ENCODE data around the gene FIZ1.
"Not testable (repeated sequence)": the region's sequence is repeated elsewhere in the genome, so short reads cannot be mapped to it uniquely, and the experiment has no call there.

The FIZ1 gene

DNA sequence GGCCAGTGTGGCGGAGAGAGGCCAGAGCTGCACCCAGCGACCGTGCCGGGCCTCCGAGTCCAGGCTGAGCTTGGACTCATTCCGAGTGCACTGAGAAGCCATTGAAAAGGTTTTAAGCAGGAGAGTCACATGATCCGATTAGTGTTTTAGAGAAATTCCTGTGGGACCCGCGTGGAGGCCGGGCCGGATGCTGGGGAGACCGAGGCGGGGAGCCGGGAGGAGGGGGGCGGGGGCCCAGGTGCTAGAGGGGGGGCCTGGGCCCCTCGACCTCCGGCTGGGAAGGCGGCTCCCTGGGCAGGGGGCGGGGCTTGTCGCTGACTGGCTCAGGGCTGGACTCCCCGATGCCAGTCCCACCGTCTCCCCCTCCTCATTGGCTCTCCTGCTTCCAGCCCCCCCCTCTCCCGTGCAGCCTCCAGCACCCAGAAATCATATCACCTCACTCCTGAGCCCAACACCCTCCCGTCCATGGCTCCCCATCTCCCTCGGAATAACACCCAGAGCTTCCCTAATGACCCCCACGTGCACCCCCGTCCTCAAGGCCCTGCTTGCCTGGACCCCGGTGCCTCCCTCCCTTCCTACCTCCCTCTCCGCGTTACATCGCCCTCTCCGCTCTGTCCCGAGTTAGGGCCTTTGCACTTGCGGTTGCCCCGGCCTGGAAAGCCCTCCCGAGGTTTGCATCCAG, 13.5 kb downstream of the FIZ1 start (continued):
- TF ChIP-seq, protein P1, sequence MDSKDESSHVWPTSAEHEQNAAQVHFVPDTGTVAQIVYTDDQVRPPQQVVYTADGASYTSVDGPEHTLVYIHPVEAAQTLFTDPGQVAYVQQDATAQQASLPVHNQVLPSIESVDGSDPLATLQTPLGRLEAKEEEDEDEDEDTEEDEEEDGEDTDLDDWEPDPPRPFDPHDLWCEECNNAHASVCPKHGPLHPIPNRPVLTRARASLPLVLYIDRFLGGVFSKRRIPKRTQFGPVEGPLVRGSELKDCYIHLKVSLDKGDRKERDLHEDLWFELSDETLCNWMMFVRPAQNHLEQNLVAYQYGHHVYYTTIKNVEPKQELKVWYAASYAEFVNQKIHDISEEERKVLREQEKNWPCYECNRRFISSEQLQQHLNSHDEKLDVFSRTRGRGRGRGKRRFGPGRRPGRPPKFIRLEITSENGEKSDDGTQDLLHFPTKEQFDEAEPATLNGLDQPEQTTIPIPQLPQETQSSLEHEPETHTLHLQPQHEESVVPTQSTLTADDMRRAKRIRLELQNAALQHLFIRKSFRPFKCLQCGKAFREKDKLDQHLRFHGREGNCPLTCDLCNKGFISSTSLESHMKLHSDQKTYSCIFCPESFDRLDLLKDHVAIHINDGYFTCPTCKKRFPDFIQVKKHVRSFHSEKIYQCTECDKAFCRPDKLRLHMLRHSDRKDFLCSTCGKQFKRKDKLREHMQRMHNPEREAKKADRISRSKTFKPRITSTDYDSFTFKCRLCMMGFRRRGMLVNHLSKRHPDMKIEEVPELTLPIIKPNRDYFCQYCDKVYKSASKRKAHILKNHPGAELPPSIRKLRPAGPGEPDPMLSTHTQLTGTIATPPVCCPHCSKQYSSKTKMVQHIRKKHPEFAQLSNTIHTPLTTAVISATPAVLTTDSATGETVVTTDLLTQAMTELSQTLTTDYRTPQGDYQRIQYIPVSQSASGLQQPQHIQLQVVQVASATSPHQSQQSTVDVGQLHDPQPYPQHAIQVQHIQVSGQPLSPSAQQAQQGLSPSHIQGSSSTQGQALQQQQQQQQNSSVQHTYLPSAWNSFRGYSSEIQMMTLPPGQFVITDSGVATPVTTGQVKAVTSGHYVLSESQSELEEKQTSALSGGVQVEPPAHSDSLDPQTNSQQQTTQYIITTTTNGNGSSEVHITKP (tag by site-specific recombination; IDR thresholded peaks at IDR 0.05) = peak; percentile 66
- TF ChIP-seq, protein P2, sequence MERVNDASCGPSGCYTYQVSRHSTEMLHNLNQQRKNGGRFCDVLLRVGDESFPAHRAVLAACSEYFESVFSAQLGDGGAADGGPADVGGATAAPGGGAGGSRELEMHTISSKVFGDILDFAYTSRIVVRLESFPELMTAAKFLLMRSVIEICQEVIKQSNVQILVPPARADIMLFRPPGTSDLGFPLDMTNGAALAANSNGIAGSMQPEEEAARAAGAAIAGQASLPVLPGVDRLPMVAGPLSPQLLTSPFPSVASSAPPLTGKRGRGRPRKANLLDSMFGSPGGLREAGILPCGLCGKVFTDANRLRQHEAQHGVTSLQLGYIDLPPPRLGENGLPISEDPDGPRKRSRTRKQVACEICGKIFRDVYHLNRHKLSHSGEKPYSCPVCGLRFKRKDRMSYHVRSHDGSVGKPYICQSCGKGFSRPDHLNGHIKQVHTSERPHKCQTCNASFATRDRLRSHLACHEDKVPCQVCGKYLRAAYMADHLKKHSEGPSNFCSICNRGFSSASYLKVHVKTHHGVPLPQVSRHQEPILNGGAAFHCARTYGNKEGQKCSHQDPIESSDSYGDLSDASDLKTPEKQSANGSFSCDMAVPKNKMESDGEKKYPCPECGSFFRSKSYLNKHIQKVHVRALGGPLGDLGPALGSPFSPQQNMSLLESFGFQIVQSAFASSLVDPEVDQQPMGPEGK (tag by site-specific recombination; IDR thresholded peaks at IDR 0.05) = peak; percentile 95
- TF ChIP-seq, protein P3, sequence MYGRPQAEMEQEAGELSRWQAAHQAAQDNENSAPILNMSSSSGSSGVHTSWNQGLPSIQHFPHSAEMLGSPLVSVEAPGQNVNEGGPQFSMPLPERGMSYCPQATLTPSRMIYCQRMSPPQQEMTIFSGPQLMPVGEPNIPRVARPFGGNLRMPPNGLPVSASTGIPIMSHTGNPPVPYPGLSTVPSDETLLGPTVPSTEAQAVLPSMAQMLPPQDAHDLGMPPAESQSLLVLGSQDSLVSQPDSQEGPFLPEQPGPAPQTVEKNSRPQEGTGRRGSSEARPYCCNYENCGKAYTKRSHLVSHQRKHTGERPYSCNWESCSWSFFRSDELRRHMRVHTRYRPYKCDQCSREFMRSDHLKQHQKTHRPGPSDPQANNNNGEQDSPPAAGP (tag by site-specific recombination; IDR thresholded peaks at IDR 0.05) = peak; percentile 26; the same call in 1 of the 2 replicates
- TF ChIP-seq ZNF391 (tag by site-specific recombination; IDR thresholded peaks at IDR 0.05; ENCODE audit: borderline replicate concordance, low read depth) = no peak; the same call in 1 of the 2 replicates
- TF ChIP-seq ZNF624 (tag by site-specific recombination; IDR thresholded peaks at IDR 0.05) = no peak
- TF ChIP-seq KLF16 (tag by site-specific recombination; IDR thresholded peaks at IDR 0.05) = peak; percentile 32; the same call in 1 of the 2 replicates
- TF ChIP-seq KLF9 (tag by site-specific recombination; IDR thresholded peaks at IDR 0.05; ENCODE audit: low read depth) = peak; percentile 62
- TF ChIP-seq, protein P4, sequence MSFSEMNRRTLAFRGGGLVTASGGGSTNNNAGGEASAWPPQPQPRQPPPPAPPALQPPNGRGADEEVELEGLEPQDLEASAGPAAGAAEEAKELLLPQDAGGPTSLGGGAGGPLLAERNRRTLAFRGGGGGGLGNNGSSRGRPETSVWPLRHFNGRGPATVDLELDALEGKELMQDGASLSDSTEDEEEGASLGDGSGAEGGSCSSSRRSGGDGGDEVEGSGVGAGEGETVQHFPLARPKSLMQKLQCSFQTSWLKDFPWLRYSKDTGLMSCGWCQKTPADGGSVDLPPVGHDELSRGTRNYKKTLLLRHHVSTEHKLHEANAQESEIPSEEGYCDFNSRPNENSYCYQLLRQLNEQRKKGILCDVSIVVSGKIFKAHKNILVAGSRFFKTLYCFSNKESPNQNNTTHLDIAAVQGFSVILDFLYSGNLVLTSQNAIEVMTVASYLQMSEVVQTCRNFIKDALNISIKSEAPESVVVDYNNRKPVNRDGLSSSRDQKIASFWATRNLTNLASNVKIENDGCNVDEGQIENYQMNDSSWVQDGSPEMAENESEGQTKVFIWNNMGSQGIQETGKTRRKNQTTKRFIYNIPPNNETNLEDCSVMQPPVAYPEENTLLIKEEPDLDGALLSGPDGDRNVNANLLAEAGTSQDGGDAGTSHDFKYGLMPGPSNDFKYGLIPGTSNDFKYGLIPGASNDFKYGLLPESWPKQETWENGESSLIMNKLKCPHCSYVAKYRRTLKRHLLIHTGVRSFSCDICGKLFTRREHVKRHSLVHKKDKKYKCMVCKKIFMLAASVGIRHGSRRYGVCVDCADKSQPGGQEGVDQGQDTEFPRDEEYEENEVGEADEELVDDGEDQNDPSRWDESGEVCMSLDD (tag by site-specific recombination; IDR thresholded peaks at IDR 0.05) = peak; percentile 97
- TF ChIP-seq GLIS1 (tag by site-specific recombination; IDR thresholded peaks at IDR 0.05) = peak; percentile 60
- TF ChIP-seq ZNF394 (tag by site-specific recombination; IDR thresholded peaks at IDR 0.05; ENCODE audit: borderline replicate concordance) = no peak; the same call in 1 of the 2 replicates
- peak; percentile 58 for TF ChIP-seq ZIC2 (tag by site-specific recombination; IDR thresholded peaks at IDR 0.05)

DNA sequence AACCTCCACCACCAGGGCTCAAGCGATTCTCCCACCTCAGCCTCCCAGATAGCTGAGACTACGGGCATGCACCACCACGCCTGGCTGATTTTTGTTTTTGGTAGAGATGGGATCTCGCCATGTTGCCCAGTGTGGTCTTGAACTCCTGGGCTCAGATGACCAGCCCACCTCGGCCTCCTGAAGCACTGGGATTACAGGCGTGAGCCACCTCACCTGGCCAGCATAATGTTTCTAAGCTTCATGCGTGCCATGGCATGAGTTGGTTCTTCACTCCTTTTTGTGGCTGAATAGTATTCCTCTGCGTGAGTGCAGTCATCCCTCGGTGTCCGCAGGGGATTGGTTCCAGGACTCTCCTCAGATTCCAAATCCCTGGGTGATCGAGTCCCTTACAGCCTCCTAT, 14.4 kb downstream of the FIZ1 start:
- H3K27ac ChIP-seq (ENCODE audit: extremely low read depth, low read depth, low read length) = no peak overlapping the region

DNA sequence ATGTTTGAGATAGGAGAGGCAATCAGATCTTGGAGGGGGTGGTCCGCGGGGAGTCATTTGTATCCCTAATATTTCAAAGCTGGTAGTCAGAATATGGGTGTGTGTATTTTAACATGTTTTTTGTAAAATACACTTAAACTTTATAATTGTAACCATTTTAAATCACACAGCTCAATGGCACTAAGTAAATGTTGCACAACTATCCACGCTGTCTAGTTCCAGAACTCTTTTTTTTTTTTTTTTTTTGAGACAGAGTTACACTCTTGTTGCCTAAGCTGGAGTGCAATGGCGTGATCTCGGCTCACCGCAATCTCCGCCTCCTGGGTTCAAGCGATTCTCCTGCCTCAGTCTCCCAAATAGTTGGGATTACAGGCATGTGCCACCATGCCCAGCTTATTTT, 15.4 kb downstream of the FIZ1 start:
- H3K4me3 ChIP-seq (ENCODE audit: low read depth, low read length); H3K36me3 ChIP-seq (ENCODE audit: control insufficient read depth in 2 of 2, insufficient read depth in 1 of 2, low read length in 2 of 2); H3K9me3 ChIP-seq (ENCODE audit: control insufficient read depth, insufficient read depth, low read depth, low read length); H3K27ac ChIP-seq (ENCODE audit: extremely low read depth, low read depth, low read length): not testable (repeated sequence)
- peaks cover 11% of the 10 kb centered on the region; the same call in 1 of the 2 replicates for H3K4me1 ChIP-seq (ENCODE audit: control insufficient read depth, insufficient read depth, low read length)
- ChIA-PET CTCF (interaction anchor here (0.7 to 1.9 kb wide), 4 partner anchors 42 to 80 kb away, joined by 3 to 6 read pairs (median 4); no protein-coding TSS in a partner anchor), POLR2A (interaction anchor here (0.6 to 6.9 kb wide), 3 partner anchors 14 to 108 kb away, joined by 3 to 71 read pairs (median 4); partner anchors contain the start of genes FIZ1, ZNF524 and ZNF784)

More for the DNA sequence above, 14.4 kb downstream of the FIZ1 start:
- ChIA-PET POLR2A (interaction anchor here (1.2 to 6.9 kb wide), 3 partner anchors 13 to 21 kb away, joined by 3 to 71 read pairs (median 7); partner anchors contain the start of genes FIZ1, ZNF524 and ZNF865), CTCF (no interaction called here)
- no peaks in the 10 kb centered on the region for H3K9me3 ChIP-seq (ENCODE audit: control insufficient read depth, insufficient read depth, low read depth, low read length)
- no peak overlapping the region for H3K4me3 ChIP-seq (ENCODE audit: low read depth, low read length)
- no peaks in the 10 kb centered on the region; a peak in 1 of 3 replicates for H3K36me3 ChIP-seq (ENCODE audit: control insufficient read depth in 2 of 2, insufficient read depth in 1 of 2, low read length in 2 of 2)
- no peak for TF ChIP-seq KLF9 (tag by site-specific recombination; IDR thresholded peaks at IDR 0.05; ENCODE audit: low read depth)
- peak; percentile 98 for TF ChIP-seq ZNF146 (tag by site-specific recombination; IDR thresholded peaks at IDR 0.05)
- TF ChIP-seq, protein P5, sequence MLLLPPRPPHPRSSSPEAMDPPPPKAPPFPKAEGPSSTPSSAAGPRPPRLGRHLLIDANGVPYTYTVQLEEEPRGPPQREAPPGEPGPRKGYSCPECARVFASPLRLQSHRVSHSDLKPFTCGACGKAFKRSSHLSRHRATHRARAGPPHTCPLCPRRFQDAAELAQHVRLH (tag by site-specific recombination; IDR thresholded peaks at IDR 0.05) = peak; percentile 54
- TF ChIP-seq ZNF121 (tag by site-specific recombination; IDR thresholded peaks at IDR 0.05) = peak; percentile 66
- peaks cover 11% of the 10 kb centered on the region for H3K4me1 ChIP-seq (ENCODE audit: control insufficient read depth, insufficient read depth, low read length)

DNA sequence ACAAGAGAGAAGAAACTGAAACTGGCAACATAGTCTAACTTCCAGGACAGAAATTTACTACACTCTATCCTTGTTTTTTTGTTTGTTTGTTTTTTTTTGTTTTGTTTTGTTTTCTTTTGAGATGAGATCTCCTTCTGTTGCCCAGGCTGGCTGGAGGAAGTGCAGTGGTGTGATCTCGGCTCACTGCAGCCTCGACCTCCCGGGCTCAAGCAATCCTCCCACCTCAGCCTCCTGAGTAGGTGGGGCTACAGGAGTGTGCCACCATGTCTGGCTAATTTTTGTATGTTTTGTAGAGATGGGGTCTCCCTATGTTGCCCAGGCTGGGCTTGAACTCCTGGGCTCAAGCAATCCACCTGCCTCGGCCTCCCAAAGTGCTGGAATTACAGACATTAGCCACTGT, 17.0 kb downstream of the FIZ1 start:
- H3K9me3 ChIP-seq (ENCODE audit: control insufficient read depth, insufficient read depth, low read depth, low read length); H3K27ac ChIP-seq (ENCODE audit: extremely low read depth, low read depth, low read length); H3K4me3 ChIP-seq (ENCODE audit: low read depth, low read length): not testable (repeated sequence)
- H3K36me3 ChIP-seq (ENCODE audit: control insufficient read depth in 2 of 2, insufficient read depth in 1 of 2, low read length in 2 of 2) = peaks cover 0 to 13% of the 10 kb centered on the region in 2 experiments; a peak in 2 of 3 replicates
- CTCF ChIA-PET = interaction anchor here (1.0 kb wide), 1 partner anchor 77 kb away, joined by 3 read pairs; no protein-coding TSS in a partner anchor
- POLR2A ChIA-PET = interaction anchor here (3.2 kb wide), 1 partner anchor 17 kb away, joined by 21 read pairs; the partner anchor contains the start of genes FIZ1 and ZNF524
- peaks cover 11% of the 10 kb centered on the region; the same call in 1 of the 2 replicates for H3K4me1 ChIP-seq (ENCODE audit: control insufficient read depth, insufficient read depth, low read length)

Data from HEK293 (cell line).